ENCODE measurements around the gene MAPK1. TPM values are rescaled to one million over a fixed set of nuclear protein-coding genes. Genes with fewer than 3 reads are reported as not detected.

The MAPK1 gene
- total RNA-seq, 1 donor from 2014 or later, result 149 TPM

- H3K36me3 Mint-ChIP-seq (ENCODE audit: low read depth), result peaks cover 51% of the 10 kb centered on the region
- POLR2A ChIA-PET, result interaction anchor here (0.7 kb wide), 1 partner anchor 58 kb away, joined by 4 read pairs; no protein-coding TSS in a partner anchor
Measured at GRCh38 chr22:21778705-21779363, 88.6 kb downstream of the MAPK1 start.

GRCh38 chr22:21771631-21771976 lies 95.8 kb downstream of the MAPK1 start:
- intact Hi-C loops (cut with micrococcal nuclease), result loop anchor here (5.0 kb wide), 2 partner anchors 166 to 181 kb away; partner anchors contain the start of gene PPM1F
- DNase-seq, result no peak
- ATAC-seq (ENCODE audit: low read depth), result no peak
- no peak for TF ChIP-seq CTCF (IDR thresholded peaks at IDR 0.05)
- Mint-ChIP-seq H3K27ac (no peak overlapping the region), H3K9me3 (no peaks in the 10 kb centered on the region), H3K27me3 (no peaks in the 10 kb centered on the region), H3K36me3 (ENCODE audit: low read depth) (peaks cover 74% of the 10 kb centered on the region), H3K4me3 (no peak overlapping the region), H3K4me1 (peaks cover 6% of the 10 kb centered on the region)
- CTCF ChIA-PET, result interaction anchor here (1.0 kb wide), 1 partner anchor 166 kb away, joined by 3 read pairs; no protein-coding TSS in a partner anchor
- POLR2A ChIA-PET, result no interaction called here

More at GRCh38 chr22:21778705-21779363, 88.6 kb downstream of the MAPK1 start:
- CTCF ChIA-PET, result no interaction called here
- TF ChIP-seq CTCF (IDR thresholded peaks at IDR 0.05), result no peak
- DNase-seq (no peak), ATAC-seq (ENCODE audit: low read depth) (no peak)
- Mint-ChIP-seq H3K27ac (no peak overlapping the region), H3K27me3 (no peaks in the 10 kb centered on the region), H3K9me3 (no peaks in the 10 kb centered on the region), H3K4me3 (no peak overlapping the region), H3K4me1 (peaks cover 7% of the 10 kb centered on the region)
- intact Hi-C loops (cut with micrococcal nuclease), result no loop called here

GRCh38 chr22:21768435-21768834 lies 99.0 kb downstream of the MAPK1 start:
- CTCF ChIA-PET, result interaction anchor here (0.8 kb wide), 1 partner anchor 184 kb away, joined by 3 read pairs; the partner anchor contains the start of gene PPM1F
- peak overlapping the region; percentile 59 for H3K27ac Mint-ChIP-seq
- POLR2A ChIA-PET, result interaction anchor here (0.5 kb wide), 1 partner anchor 145 kb away, joined by 4 read pairs; no protein-coding TSS in a partner anchor
- DNase-seq, result no peak
- H3K27me3 Mint-ChIP-seq, result no peaks in the 10 kb centered on the region
- intact Hi-C loops (cut with micrococcal nuclease), result loop anchor here (10.0 kb wide), 1 partner anchor 54 kb away; no protein-coding TSS in a partner anchor
- peaks cover 6% of the 10 kb centered on the region for H3K4me1 Mint-ChIP-seq
- no peaks in the 10 kb centered on the region for H3K9me3 Mint-ChIP-seq
- H3K4me3 Mint-ChIP-seq, result no peak overlapping the region
- no peak for ATAC-seq (ENCODE audit: low read depth)
- no peak for TF ChIP-seq CTCF (IDR thresholded peaks at IDR 0.05)
- H3K36me3 Mint-ChIP-seq (ENCODE audit: low read depth), result peaks cover 91% of the 10 kb centered on the region

GRCh38 chr22:21766691-21767462 lies 100.6 kb downstream of the MAPK1 start:
- H3K4me3 Mint-ChIP-seq, result no peak overlapping the region
- CTCF ChIA-PET, result no interaction called here
- no peaks in the 10 kb centered on the region for H3K4me1 Mint-ChIP-seq
- TF ChIP-seq CTCF (IDR thresholded peaks at IDR 0.05), result no peak
- no peaks in the 10 kb centered on the region for H3K9me3 Mint-ChIP-seq
- ATAC-seq (ENCODE audit: low read depth) (no peak), DNase-seq (no peak)
- H3K27me3 Mint-ChIP-seq, result no peaks in the 10 kb centered on the region
- H3K27ac Mint-ChIP-seq, result peak overlapping the region; percentile 8
- H3K36me3 Mint-ChIP-seq (ENCODE audit: low read depth), result peaks cover 94% of the 10 kb centered on the region
- intact Hi-C loops (cut with micrococcal nuclease), result loop anchor here (10.0 kb wide), 1 partner anchor 52 kb away; no protein-coding TSS in a partner anchor
- POLR2A ChIA-PET, result interaction anchor here (0.6 kb wide), 1 partner anchor 1231 kb away, joined by 4 read pairs; no protein-coding TSS in a partner anchor
